ENCODE results near the gene SLC22A3.

GRCh38 chr6:160464744-160465143, 116.6 kb downstream of the SLC22A3 start:
- TF ChIP-seq CTCF (IDR thresholded peaks at IDR 0.05; ENCODE audit: insufficient read depth, low read depth, low read length) (no peak), EZH2 (IDR thresholded peaks at IDR 0.05; ENCODE audit: insufficient read depth, low read length) (no peak)
